ENCODE results near the gene PROM2. TPM values are rescaled to one million over a fixed set of nuclear protein-coding genes. Genes with fewer than 3 reads are reported as not detected.

Gene PROM2
- total and polyA plus RNA-seq, 12 donors, result 0.07 to 4.5 (median 0.84) TPM; not detected in 2

- no peaks in the 10 kb centered on the region for H3K9me3 ChIP-seq (replicated peaks in 1 of 3)
- H3K36me3 ChIP-seq (replicated peaks in 1 of 2), result no peaks in the 10 kb centered on the region
- H3K4me1 ChIP-seq (replicated peaks in 1 of 2), result no peaks in the 10 kb centered on the region
- H3K27ac ChIP-seq, result no peak overlapping the region
- 86 to 100% (median 95%) methylated on average over 3 to 8 of the region's 8 CpGs; no CpG with 5 or more reads in 1 of the 4 donors for WGBS, 4 donors
- intact Hi-C loops (cut with DNase I), result no loop called here
- TF ChIP-seq POLR2A (IDR thresholded peaks at IDR 0.05) (no peak), CTCF (IDR thresholded peaks at IDR 0.05) (no peak)
- H3K27me3 ChIP-seq, result no peaks in the 10 kb centered on the region
- DNase-seq, result no peak
- H3K4me3 ChIP-seq, result no peak overlapping the region
Observed at GRCh38 chr2:95281786-95282185, 7.5 kb downstream of the PROM2 start.

- no peaks in the 10 kb centered on the region for H3K9me3 ChIP-seq (replicated peaks in 1 of 3)
- no peak overlapping the region for H3K4me3 ChIP-seq
- intact Hi-C loops (cut with DNase I), result no loop called here
- H3K36me3 ChIP-seq (replicated peaks in 1 of 2), result no peaks in the 10 kb centered on the region
- no peaks in the 10 kb centered on the region for H3K27me3 ChIP-seq
- no peak for DNase-seq
- no peak overlapping the region for H3K27ac ChIP-seq
- TF ChIP-seq POLR2A (IDR thresholded peaks at IDR 0.05), result no peak
- TF ChIP-seq CTCF (IDR thresholded peaks at IDR 0.05), result no peak
- no peaks in the 10 kb centered on the region for H3K4me1 ChIP-seq (replicated peaks in 1 of 2)
- 42 to 63% (median 56%) methylated on average over 3 of the region's 3 CpGs for WGBS, 4 donors
Observed at GRCh38 chr2:95282458-95282857, 8.2 kb downstream of the PROM2 start.

GRCh38 chr2:95283562-95283961 is 9.3 kb downstream of the PROM2 start:
- 83 to 93% (median 88%) methylated on average over 3 to 4 of the region's 4 CpGs for WGBS, 4 donors
- intact Hi-C loops (cut with DNase I), result no loop called here
- Histone ChIP-seq H3K36me3 (replicated peaks in 1 of 2) (no peaks in the 10 kb centered on the region), H3K9me3 (replicated peaks in 1 of 3) (no peaks in the 10 kb centered on the region), H3K27ac (no peak overlapping the region), H3K4me3 (no peak overlapping the region), H3K27me3 (no peaks in the 10 kb centered on the region), H3K4me1 (replicated peaks in 1 of 2) (no peaks in the 10 kb centered on the region)
- no peak for DNase-seq
- TF ChIP-seq CTCF (IDR thresholded peaks at IDR 0.05) (no peak), POLR2A (IDR thresholded peaks at IDR 0.05) (no peak)

- Histone ChIP-seq H3K27me3 (no peaks in the 10 kb centered on the region), H3K36me3 (replicated peaks in 1 of 2) (no peaks in the 10 kb centered on the region), H3K4me1 (replicated peaks in 1 of 2) (no peaks in the 10 kb centered on the region), H3K9me3 (replicated peaks in 1 of 3) (no peaks in the 10 kb centered on the region), H3K27ac (no peak overlapping the region), H3K4me3 (no peak overlapping the region)
- WGBS, 4 donors, result 79 to 93% (median 89%) methylated on average over 4 to 13 of the region's 13 CpGs
- no peak for DNase-seq
- TF ChIP-seq POLR2A (IDR thresholded peaks at IDR 0.05), result no peak
- TF ChIP-seq CTCF (IDR thresholded peaks at IDR 0.05), result no peak
- intact Hi-C loops (cut with DNase I), result no loop called here
Observed at GRCh38 chr2:95284886-95285541, 10.8 kb downstream of the PROM2 start.
